ENCODE measurements around the gene DCAF12.

DNA sequence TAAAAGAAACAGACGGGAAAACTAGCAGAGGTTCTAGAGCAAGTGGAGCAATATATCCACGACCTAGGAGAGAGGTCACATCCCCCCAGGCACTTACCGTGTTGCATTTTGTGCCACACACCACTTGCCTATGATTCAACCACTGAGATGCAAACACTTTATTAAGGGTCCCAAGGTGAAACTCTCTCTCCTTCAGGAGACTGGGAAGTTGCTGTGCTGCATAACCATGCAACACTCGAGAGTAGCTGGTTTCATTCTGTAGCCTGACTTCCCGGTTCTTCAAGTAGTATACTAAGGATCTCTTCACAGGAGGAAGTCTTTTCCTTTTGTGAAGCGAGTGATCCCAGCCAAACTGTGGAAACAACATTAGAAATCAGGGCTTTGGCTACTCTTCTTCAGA lies 1.6 kb downstream of the DCAF12 start:
- TF ChIP-seq POLR2A (IDR thresholded peaks at IDR 0.05; ENCODE audit: low read length) = no peak
- no peak for TF ChIP-seq GATA1 (IDR thresholded peaks at IDR 0.05; ENCODE audit: low read depth, low read length)

Data from erythroblast (primary cell).